Eye (tissue), 1 donor: ENCODE measurements around the gene MTCH2.

ENCODE experiments used
- DNase-seq: peaks from one replicate; pipeline ENCODE4 v3.0.0-alpha.2; 2015

The MTCH2 gene

GRCh38 chr11:47631473-47631872 lies 10.9 kb downstream of the MTCH2 start:
- no peak for DNase-seq

- DNase-seq, result no peak
Observed at GRCh38 chr11:47628026-47628425, 14.3 kb downstream of the MTCH2 start.

GRCh38 chr11:47626234-47626633 lies 16.1 kb downstream of the MTCH2 start:
- no peak for DNase-seq

- no peak for DNase-seq
Observed at GRCh38 chr11:47620836-47621378, 21.5 kb downstream of the MTCH2 start.

- DNase-seq, result no peak
Observed at GRCh38 chr11:47617417-47617809, 24.9 kb downstream of the MTCH2 start.

- peak; percentile 75 for DNase-seq
Observed at GRCh38 chr11:47616726-47617416, 25.5 kb downstream of the MTCH2 start.

GRCh38 chr11:47615249-47615648 lies 27.1 kb downstream of the MTCH2 start:
- no peak for DNase-seq

GRCh38 chr11:47611348-47611794 lies 31.0 kb downstream of the MTCH2 start:
- DNase-seq, result no peak

- no peak for DNase-seq
Observed at GRCh38 chr11:47609675-47610074, 32.7 kb downstream of the MTCH2 start.

GRCh38 chr11:47607380-47607779 lies 35.0 kb downstream of the MTCH2 start:
- no peak for DNase-seq

- DNase-seq, result no peak
Observed at GRCh38 chr11:47606731-47607130, 35.6 kb downstream of the MTCH2 start.

GRCh38 chr11:47605921-47606320 lies 36.4 kb downstream of the MTCH2 start:
- no peak for DNase-seq

- DNase-seq, result no peak
Observed at GRCh38 chr11:47603295-47603694, 39.1 kb downstream of the MTCH2 start.

- DNase-seq, result peak; percentile 37
Observed at GRCh38 chr11:47599902-47600301, 42.5 kb downstream of the MTCH2 start.

GRCh38 chr11:47595967-47596366 lies 46.4 kb downstream of the MTCH2 start:
- DNase-seq, result no peak

GRCh38 chr11:47595029-47595428 lies 47.3 kb downstream of the MTCH2 start:
- no peak for DNase-seq

- peak; percentile 84 for DNase-seq
Observed at GRCh38 chr11:47593934-47594855, 48.2 kb downstream of the MTCH2 start, which contains the start of gene C1QTNF4. Gene C1QTNF4, minus strand, starts transcription at chr11:47594411. Its CDS starts 3,601 bp downstream, at chr11:47590810.

- DNase-seq, result no peak
Observed at GRCh38 chr11:47593492-47593933, 48.8 kb downstream of the MTCH2 start.

- no peak for DNase-seq
Observed at GRCh38 chr11:47592970-47593369, 49.4 kb downstream of the MTCH2 start.

- DNase-seq, result no peak
Observed at GRCh38 chr11:47592251-47592650, 50.1 kb downstream of the MTCH2 start.

GRCh38 chr11:47591764-47592163 lies 50.6 kb downstream of the MTCH2 start:
- no peak for DNase-seq

GRCh38 chr11:47589977-47590861 lies 52.1 kb downstream of the MTCH2 start:
- peak; percentile 86 for DNase-seq
